ACC112 (cell line): ENCODE data around the gene TAS2R7.
"Not testable (repeated sequence)": the region's sequence is repeated elsewhere in the genome, so short reads cannot be mapped to it uniquely, and the experiment has no call there.

Experiments
- H2AFZ ChIP-seq: fragments of 200-600 bp; sonication (generic); one replicate; pipeline ENCODE4 v1.6.0; 2017; ENCODE audit warnings: antibody characterized with exemption, low read length; ENCODE audit not compliant: unreplicated experiment
- H3K27ac ChIP-seq: fragments of 200-600 bp; sonication (generic); 2 replicates; pipeline ENCODE4 v1.5.1; 2014; ENCODE audit warnings: low read depth, mild to moderate bottlenecking, antibody characterized with exemption, low read length, moderate library complexity
- H3K27me3 ChIP-seq: fragments of 200-600 bp; sonication (generic); 2 replicates; pipeline ENCODE4 v1.6.1; 2014; ENCODE audit warnings: mild to moderate bottlenecking, antibody characterized with exemption, low read length, moderate library complexity, mixed read lengths; ENCODE audit not compliant: insufficient read depth
- H3K36me3 ChIP-seq: fragments of 200-600 bp; sonication (generic); 2 replicates; pipeline ENCODE4 v1.6.1; 2016; ENCODE audit warnings: mild to moderate bottlenecking, antibody characterized with exemption, low read length, moderate library complexity, mixed read lengths; ENCODE audit not compliant: insufficient read depth
- H3K4me1 ChIP-seq: fragments of 200-600 bp; sonication (generic); one replicate; pipeline ENCODE4 v1.6.1; 2016; ENCODE audit warnings: low read length, mixed read lengths; ENCODE audit not compliant: insufficient read depth, unreplicated experiment, control insufficient read depth
- H3K4me3 ChIP-seq: fragments of 200-600 bp; sonication (generic); 2 replicates; pipeline ENCODE4 v1.5.1; 2014; ENCODE audit warnings: mild to moderate bottlenecking, low read depth, low read length
- H3K79me2 ChIP-seq: fragments of 200-600 bp; sonication (generic); one replicate; pipeline ENCODE4 v1.6.0; 2016; ENCODE audit warnings: low read length; ENCODE audit not compliant: control insufficient read depth, unreplicated experiment, insufficient read depth

The TAS2R7 gene

DNA sequence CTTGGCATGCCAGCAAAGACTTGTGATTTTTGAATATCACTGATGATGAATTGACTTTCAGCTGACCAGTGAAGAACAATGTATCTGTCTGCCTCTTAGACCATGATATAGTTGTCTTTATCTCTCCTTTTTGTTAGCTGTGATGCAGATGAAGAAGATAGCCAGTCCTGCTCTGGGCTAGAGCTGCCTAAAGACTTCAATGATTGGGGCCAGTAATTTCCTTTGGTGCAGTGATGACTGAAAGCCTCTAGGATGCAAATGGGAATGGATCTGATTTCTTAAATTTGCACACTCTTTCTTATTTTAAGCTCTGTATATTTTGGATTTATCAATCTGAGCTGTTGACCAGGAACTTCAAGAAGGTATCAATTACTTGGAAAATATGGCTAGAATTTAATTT, 7.6 kb upstream of the TAS2R7 start, which contains the start of gene TAS2R9:
Gene TAS2R9 (minus strand): TSS at position 101 of the 400 bp plus-strand sequence. CDS start 93 bp downstream, at position 8.
- no peak within 1 kb of the TSS for H3K4me3 ChIP-seq
- no peaks in the 10 kb centered on the region for H3K36me3 ChIP-seq
- H3K79me2 ChIP-seq: no peaks in the 10 kb centered on the region
- H3K4me1 ChIP-seq: no peaks in the 10 kb centered on the region
- H2AFZ ChIP-seq: no peak within 1 kb of the TSS
- H3K27me3 ChIP-seq: peaks cover 20% of the 10 kb centered on the region
- no peak within 1 kb of the TSS for H3K27ac ChIP-seq

- Histone ChIP-seq H3K4me3 (no peak within 1 kb of the TSS), H2AFZ (no peak within 1 kb of the TSS), H3K27me3 (peaks cover 41% of the 10 kb centered on the region), H3K79me2 (no peaks in the 10 kb centered on the region), H3K36me3 (no peaks in the 10 kb centered on the region), H3K27ac (no peak within 1 kb of the TSS), H3K4me1 (no peaks in the 10 kb centered on the region)
These were observed 4.8 kb upstream of the TAS2R7 start, which contains the start of gene TAS2R8 for GRCh38 chr12:10807186-10807585. TSS of gene TAS2R8 (minus strand) at chr12:10807286. CDS start at chr12:10806980, 306 bp downstream.

DNA sequence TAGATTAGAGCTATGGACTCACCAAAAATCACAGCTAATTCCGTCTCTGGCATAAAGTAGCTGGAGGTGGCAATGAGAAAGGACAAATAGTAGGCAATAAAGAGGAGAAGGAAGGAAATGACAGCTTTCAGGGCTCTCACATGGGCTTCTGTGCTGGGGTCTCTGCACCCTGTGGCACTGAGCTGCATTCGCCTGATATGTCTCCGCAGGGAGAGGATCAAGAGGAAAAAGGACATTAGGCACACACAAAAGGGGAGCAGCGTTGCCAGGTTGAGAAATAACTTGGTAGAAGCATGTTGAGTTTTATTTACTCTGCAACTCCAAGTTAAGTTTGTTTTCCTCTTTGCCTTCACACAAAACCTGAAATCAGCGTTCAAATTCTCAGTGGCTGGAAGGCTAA, 686 bp downstream of the TAS2R7 start:
- H3K27me3 ChIP-seq: peaks cover 64% of the 10 kb centered on the region
- H2AFZ ChIP-seq: no peak overlapping the region
- H3K36me3 ChIP-seq: no peaks in the 10 kb centered on the region
- no peaks in the 10 kb centered on the region for H3K4me1 ChIP-seq
- no peak overlapping the region for H3K27ac ChIP-seq
- H3K4me3 ChIP-seq: no peak overlapping the region
- no peaks in the 10 kb centered on the region for H3K79me2 ChIP-seq

GRCh38 chr12:10794222-10794621, 8.2 kb downstream of the TAS2R7 start:
- Histone ChIP-seq H3K36me3 (no peaks in the 10 kb centered on the region), H3K4me3 (no peak overlapping the region), H3K79me2 (no peaks in the 10 kb centered on the region), H3K4me1 (no peaks in the 10 kb centered on the region), H3K27me3 (peaks cover 34% of the 10 kb centered on the region), H2AFZ (no peak overlapping the region), H3K27ac (no peak overlapping the region)

DNA sequence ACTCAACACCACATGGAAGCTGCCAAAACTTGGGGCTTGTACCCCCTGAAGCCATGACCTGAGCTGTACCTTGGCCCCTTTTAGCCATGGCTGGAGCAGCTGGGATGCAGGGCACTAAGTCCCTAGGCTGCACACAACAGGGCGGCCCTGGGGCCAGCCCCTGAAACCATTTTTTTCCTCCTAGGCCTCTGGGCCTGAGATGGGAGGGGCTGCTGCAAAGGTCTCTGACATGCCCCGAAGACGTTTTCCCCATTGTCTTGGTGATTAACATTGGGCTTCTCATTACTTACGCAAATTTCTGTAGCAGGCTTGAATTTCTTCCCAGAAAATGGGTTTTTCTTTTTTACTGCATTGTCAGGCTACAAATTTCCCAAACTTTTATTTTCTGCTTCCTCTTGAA, 10.7 kb downstream of the TAS2R7 start:
- not testable (repeated sequence) for H3K27ac ChIP-seq, H3K79me2 ChIP-seq, H3K36me3 ChIP-seq, H2AFZ ChIP-seq, H3K4me3 ChIP-seq, H3K4me1 ChIP-seq
- peaks cover 18% of the 10 kb centered on the region; the same call in 1 of the 2 replicates for H3K27me3 ChIP-seq

- no peaks in the 10 kb centered on the region for H3K79me2 ChIP-seq
- no peaks in the 10 kb centered on the region for H3K4me1 ChIP-seq
- H3K4me3 ChIP-seq: no peak overlapping the region
- no peaks in the 10 kb centered on the region for H3K36me3 ChIP-seq
- no peaks in the 10 kb centered on the region for H3K27me3 ChIP-seq
- H3K27ac ChIP-seq: no peak overlapping the region
- no peak overlapping the region for H2AFZ ChIP-seq
These were observed 19.2 kb downstream of the TAS2R7 start for GRCh38 chr12:10783252-10783651.

DNA sequence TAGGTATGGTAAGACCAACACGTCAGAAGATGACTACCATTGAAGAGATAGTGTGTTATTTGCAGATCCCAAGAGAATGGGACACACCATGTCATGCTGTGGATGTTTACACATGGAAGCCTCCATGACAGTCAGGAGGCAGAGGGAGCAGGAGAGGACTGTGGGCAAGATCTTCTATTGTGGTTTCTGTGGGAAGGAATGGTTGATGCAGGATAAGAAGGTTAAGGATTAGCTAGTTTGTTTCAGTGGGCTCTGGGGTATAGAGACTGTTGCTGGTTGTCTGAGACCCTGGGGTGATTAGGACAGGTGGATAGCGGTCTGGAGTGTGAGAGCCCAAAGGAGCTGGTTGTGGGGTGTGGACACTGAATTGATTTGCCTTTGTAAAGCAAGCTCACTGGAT, 23.3 kb downstream of the TAS2R7 start:
- Histone ChIP-seq H3K27ac (no peak overlapping the region), H3K27me3 (peaks cover 17% of the 10 kb centered on the region), H3K36me3 (no peaks in the 10 kb centered on the region), H3K4me1 (no peaks in the 10 kb centered on the region), H3K79me2 (no peaks in the 10 kb centered on the region), H2AFZ (no peak overlapping the region), H3K4me3 (no peak overlapping the region)

GRCh38 chr12:10771132-10771733, 31.2 kb downstream of the TAS2R7 start:
- Histone ChIP-seq H3K27me3 (peaks cover 80% of the 10 kb centered on the region), H3K4me3 (no peak overlapping the region), H3K79me2 (no peaks in the 10 kb centered on the region), H3K27ac (no peak overlapping the region), H3K36me3 (no peaks in the 10 kb centered on the region), H3K4me1 (no peaks in the 10 kb centered on the region), H2AFZ (no peak overlapping the region)

DNA sequence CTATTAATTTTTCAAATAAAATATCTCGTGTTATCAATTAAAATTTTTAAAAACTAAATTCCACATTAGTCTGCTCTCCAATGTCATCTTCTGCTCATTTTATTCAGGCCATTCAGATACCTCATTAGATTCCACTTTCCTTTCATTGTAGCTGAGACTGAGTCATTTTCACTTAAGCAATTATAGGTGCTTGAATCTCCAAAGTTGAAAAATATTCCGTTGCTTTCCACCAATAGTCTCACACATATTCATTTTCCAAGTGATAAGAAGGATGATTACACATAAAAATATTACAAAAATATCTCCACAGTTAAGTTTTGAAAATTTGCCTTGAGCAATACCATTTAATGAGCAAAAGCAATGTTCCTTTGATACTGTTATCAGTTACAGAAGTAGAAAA, 42.8 kb downstream of the TAS2R7 start:
- no peaks in the 10 kb centered on the region for H3K79me2 ChIP-seq
- peaks cover 46% of the 10 kb centered on the region for H3K27me3 ChIP-seq
- H2AFZ ChIP-seq: no peak overlapping the region
- no peaks in the 10 kb centered on the region for H3K4me1 ChIP-seq
- H3K4me3 ChIP-seq: no peak overlapping the region
- no peaks in the 10 kb centered on the region for H3K36me3 ChIP-seq
- H3K27ac ChIP-seq: no peak overlapping the region

GRCh38 chr12:10756194-10756593, 46.2 kb downstream of the TAS2R7 start:
- H3K4me1 ChIP-seq: no peaks in the 10 kb centered on the region
- no peak overlapping the region for H2AFZ ChIP-seq
- no peaks in the 10 kb centered on the region for H3K36me3 ChIP-seq
- H3K27ac ChIP-seq: no peak overlapping the region
- H3K27me3 ChIP-seq: peaks cover 27% of the 10 kb centered on the region
- no peak overlapping the region for H3K4me3 ChIP-seq
- no peaks in the 10 kb centered on the region for H3K79me2 ChIP-seq

- Histone ChIP-seq H3K36me3 (no peaks in the 10 kb centered on the region), H3K79me2 (no peaks in the 10 kb centered on the region), H2AFZ (no peak overlapping the region), H3K4me3 (no peak overlapping the region), H3K27ac (no peak overlapping the region), H3K27me3 (peaks cover 10% of the 10 kb centered on the region), H3K4me1 (peaks cover 5% of the 10 kb centered on the region)
These were observed 49.4 kb downstream of the TAS2R7 start for GRCh38 chr12:10753059-10753458.
